GM18507 (cell line): ENCODE measurements around the gene VPS33B.
"Not testable (repeated sequence)": the region's sequence is repeated elsewhere in the genome, so short reads cannot be mapped to it uniquely, and the experiment has no call there.

ENCODE experiments used
- DNase-seq: peaks from one replicate; pipeline ENCODE4 v3.0.0; 2011; ENCODE audit warnings: low read depth; ENCODE audit not compliant: insufficient read length; ENCODE audit errors: extremely low spot score
- FAIRE-seq: peaks from 2 replicates; lab custom pipeline; 2011; peaks lifted over from hg19 to GRCh38; lab: Jason Lieb, UNC

VPS33B gene

DNA sequence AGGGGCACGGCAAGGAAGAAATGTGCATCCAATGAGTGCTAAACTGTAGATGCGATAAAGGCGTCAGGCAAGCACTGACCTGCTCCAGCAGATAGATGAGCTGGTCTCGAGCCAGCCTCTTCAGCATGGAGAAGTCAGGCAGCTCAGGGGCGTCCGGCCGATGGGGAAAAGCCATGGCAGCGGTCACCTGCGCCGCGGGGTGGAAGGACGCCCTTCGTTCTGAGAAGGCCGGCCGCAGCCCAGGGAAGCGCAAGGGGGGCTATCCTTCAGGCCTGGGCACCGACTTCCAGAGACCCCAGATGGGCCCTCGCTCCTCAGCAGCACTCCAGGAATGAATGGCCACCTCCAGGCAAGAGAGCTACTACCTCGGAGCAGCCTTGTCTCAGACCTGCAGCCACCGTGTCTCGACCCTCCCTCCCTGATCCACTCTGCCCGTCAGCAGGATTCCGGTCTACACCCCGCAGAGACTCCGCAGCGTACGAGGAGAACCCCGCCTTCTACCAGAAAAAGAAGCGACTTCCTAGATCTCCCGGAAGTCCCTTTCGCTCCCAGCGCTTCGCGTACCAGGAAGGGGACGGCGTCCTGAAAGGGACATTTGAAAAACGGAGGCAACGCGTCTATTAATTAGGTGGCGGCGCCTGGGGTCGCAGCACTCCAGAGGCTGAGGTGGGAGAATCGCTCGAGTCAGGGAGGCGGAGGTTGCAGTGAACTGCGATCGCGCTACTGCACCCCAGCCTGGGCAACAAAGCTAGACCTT lies at the start of gene VPS33B:
Gene VPS33B, minus strand, starts transcription at position 520 of the 757 bp plus-strand sequence. Its CDS starts 345 bp downstream, at position 175.
- peak; percentile 43 for DNase-seq
- peak; percentile 91 for FAIRE-seq

DNA sequence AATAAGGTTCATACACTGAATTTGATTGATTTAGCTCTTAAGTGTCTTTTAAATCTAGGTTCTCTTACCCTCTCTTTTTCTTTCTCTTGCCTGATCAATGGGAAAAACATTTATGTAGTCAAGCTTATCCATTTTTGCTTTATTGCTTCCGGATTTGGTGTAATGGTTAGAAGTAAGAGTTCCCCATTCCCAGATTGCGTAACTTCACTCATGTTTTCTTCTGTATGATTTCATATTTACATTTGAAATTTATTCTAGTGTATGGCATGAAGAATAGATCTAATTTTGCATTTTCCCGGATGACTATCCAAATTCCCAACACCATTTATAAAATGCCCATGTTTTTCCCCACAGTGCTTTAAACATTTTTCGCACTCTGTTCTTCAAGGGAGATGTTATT lies 49.8 kb upstream of the VPS33B start:
- no peak for DNase-seq
- FAIRE-seq, result no peak

DNA sequence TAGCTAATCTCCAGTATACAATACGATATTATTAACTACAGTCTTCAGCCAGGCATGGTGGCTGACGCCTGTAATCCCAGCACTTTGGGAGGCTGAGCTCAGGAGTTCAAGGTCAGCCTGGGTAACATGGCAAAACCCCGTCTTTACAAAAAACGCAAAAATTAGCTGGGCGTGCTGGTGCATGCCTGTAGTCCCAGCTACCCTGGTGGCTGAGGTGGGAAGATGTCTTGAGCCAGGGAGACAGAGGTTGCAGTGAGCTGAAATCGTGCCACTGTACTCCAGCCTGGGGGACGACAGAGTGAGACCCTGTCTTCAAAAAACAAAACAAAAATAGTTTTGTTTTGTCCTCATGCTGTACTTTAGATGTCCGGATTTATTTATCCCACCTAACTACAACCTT lies 48.5 kb upstream of the VPS33B start:
- FAIRE-seq (no peak), DNase-seq (no peak)

DNA sequence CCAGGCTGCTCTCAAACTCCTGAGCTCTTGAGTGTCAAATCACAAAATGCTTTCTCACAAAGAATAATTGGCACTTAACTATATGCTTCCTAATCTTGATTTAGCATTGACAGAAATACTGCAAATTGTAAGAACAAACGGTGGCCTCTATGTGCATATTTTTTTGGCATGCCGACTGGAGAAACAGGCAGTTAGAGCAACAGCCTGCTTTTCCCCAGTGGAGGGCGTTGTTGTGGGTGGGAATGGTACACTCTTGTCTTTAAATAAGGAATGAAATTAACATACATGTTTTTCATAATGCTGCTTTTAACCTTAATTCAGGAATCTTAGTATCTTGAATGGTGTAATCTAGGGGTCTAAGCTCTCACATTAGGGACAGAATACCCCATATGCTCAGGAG lies 46.6 kb upstream of the VPS33B start:
- no peak for DNase-seq
- no peak for FAIRE-seq

DNA sequence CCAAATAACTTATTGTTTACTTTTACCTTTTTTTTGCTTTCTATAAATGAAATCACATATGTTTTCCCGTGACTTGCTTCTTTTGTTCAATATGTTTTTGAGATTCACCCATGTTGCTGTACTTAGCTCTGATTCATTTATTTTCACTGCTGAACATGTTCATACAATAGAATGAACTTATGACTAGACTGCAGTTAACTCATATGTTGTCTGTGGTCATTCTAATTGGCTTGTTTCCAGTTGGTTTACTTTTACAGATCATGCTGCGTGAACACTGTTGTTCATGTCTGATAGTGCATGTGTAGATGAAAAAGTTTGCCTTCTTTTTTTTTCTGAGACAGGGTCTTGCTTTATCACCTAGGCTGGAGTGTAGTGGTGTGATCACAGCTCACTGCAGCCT lies 46.0 kb upstream of the VPS33B start:
- no peak for FAIRE-seq
- no peak for DNase-seq

DNA sequence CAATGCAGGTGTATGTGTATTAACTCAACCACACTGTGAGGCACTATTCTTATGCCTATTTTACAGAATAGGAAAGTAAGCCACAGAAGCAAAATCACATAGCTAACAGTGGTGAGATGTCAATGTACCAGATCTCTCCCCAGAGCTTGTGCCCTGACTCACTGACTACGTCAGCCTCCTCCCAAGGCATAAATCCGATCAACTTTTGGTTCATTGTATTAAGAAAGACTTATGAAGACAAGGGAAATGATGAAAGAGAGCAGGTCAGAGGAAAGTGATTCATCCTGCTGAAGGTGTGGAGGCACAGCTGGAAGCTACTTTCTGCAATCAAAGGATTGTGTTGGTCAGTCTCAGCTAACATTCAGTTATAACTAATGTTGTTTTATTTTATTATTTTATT lies 44.6 kb upstream of the VPS33B start:
- FAIRE-seq, result no peak
- no peak for DNase-seq

DNA sequence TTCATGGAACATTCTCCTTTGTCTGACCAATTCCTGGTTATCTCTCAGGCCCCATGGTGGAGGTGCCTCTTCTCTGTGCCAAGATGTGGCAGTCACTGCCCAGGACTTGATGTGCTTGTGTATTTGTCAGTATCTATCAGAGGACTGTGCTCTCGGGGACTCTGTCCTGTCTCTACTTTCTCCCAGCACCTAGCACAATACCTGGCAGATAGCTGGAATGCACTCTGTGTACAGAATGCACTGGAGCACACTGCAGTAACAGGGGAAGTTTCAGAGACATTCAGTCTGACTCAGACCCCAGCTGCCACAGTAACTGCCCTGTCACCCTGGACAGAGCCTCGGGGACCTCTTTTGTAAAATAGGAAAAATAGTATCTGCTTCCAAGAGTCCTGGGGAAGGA lies 43.1 kb upstream of the VPS33B start:
- FAIRE-seq, result no peak

DNA sequence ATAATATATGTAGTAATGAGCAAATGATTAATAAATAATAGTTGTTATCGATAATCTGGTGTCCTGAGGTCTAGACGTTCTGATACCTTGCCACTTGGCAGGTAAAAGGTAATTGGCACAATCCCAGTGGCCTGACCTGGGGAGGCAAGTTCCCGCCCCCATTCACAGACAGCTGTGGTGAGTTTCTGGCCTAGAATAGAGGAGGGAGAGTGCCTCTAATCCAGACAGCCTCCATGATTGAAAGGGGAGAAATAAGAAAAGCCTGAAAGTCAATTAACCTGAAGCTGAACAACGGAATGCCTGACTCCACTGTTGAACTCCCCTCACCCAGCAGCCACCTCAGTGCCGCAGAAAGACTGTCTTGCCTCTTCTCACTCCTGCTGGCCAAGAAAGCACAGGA lies 39.6 kb upstream of the VPS33B start:
- DNase-seq (no peak), FAIRE-seq (no peak)

More for the DNA sequence above, 43.1 kb upstream of the VPS33B start:
- DNase-seq, result no peak

DNA sequence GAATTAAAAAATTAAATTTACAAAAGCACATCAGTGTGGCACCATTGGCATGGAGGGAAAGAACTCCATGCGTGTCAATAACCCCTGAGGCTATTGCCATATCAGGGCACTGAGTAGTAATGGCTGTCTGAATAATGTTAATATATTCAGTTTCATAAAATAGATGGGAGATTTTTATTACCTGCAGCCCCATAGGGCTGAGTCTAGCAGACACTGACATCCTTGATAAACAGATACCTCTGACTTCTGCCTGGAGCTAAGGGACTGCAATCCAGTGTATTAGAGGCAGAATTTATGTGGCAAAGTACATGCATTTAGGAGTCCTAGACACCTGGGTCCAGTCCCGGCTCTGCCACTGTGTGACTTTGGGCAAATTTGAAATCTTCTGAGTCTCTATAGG lies 38.8 kb upstream of the VPS33B start:
- no peak for DNase-seq

DNA sequence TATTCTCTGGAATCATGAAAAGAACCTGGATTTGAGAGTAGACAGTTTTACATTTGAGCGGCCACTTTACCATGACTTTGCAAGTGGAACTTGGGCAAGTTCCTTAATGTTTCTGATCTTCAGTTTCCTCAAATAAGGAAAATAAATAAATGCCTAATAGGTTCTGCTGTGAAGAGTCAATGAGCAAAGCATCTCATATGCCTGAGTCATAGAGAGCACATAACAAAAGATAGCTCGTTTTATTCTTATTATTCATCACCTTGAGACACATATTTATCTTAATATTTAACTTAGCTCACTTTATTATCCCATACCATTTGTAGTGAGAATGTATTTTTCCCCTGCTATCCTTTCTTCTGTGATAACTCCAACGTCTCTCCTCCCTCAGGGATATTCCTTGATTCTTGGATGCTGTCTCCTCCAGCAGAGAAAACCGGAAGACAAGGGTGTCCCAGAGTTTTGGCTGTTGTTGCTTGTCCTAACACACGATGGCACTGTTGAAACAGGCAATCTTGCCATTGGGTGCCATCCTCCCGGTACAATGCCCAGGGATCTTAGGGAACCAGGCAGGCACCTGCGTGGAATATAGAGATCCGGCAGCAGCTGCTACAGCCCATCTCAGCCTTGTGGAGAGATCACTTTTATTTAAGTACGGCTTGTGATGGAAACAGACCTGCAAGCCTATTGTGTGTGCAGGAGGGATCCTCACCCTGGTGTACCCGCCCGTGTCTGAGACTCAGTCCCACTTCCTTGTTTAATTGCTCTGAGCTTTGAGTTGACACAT lies 33.3 kb upstream of the VPS33B start:
- FAIRE-seq (peak; percentile 90), DNase-seq (peak; percentile 29)

More for the DNA sequence above, 38.8 kb upstream of the VPS33B start:
- FAIRE-seq, result no peak

DNA sequence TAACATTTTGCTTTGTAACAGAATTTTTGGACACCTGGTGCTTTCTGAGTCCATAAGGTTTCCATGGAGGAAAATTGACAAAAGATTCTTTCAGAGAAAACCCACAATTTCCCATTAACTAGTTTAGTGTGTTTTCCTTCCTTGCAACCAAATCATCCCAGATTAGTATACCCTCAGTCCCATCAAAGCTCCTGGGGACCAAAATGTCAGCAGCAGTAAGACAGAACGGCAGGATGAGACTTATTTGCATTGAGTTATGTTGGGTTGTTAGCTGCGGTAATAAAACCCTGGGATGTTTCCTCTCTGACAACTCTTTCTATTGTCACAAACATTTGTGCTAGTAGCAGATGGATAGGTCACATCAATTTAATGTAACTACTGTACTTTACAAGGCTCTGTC lies 32.4 kb upstream of the VPS33B start:
- FAIRE-seq (no peak), DNase-seq (no peak)

DNA sequence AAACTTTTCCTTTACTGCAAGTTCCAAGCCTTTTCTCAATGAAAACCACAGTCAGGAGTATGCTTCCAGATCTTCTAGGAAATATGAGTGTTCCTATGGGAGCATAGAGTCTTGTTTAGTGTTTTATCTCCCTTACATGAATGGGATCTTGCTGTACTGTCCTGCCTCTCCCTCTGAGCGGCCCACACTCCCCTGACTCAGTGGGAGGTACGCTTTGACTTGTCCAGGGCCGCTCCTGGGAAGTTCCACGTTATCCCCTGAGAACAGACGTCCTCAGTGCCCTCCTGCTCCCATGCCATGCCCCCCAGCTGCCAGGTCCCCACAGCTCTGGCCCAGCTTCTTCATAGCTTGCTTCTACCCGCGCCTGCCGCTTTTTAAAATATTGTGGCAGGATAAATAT lies 28.9 kb upstream of the VPS33B start:
- DNase-seq, result no peak
- no peak for FAIRE-seq

DNA sequence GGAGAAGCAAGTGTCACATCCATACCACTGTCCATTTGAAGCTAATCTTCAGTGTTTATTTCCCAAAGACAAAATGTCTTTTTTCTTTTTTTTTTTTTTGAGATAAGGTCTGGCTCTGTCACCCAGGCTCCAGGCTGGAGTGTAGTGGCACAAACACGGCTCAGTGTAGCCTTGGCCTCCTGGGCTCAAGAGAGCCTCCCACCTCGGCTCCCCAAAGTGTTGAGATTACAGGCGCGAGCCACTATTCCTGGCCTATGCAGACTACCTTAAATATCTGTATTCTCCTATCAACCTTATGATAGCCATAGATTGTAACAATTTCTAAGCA lies 27.7 kb upstream of the VPS33B start:
- DNase-seq (no peak), FAIRE-seq (no peak)

DNA sequence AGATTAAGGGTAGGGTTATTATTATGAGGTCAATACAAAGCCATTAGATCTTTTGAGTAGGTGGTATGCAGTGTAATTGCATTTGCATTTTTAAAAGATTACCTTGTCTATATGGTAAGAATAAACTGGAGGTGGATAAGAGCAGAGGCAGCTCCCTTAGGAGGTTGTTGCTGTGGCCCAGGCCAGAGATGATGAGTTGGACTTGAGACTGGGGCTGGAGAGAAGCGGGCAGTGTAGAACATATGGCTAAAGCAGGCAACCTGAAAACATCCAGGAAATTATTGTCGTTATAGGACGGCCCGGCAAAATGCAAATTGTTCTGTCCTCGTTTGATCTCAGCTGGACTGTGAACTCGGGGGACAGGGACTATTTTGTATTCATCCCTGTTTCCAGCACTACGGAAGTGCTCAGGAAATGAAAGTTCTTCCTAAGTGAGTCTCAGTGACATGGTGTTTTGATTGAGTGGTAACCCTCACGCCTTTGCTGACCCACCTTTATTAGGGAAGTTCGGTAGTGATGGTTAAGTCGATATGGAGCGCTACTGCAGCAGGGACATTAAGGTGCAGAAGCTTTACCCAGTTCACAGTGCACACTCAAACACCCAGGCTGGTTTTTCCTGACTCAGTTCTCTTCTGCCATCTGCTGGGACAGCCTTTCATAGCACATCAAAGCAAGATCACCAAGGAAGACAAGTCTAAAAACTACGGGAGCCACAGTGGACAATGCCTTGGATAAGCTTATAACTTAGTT lies 27.2 kb upstream of the VPS33B start:
- FAIRE-seq (peak; percentile 91), DNase-seq (peak; percentile 18)

DNA sequence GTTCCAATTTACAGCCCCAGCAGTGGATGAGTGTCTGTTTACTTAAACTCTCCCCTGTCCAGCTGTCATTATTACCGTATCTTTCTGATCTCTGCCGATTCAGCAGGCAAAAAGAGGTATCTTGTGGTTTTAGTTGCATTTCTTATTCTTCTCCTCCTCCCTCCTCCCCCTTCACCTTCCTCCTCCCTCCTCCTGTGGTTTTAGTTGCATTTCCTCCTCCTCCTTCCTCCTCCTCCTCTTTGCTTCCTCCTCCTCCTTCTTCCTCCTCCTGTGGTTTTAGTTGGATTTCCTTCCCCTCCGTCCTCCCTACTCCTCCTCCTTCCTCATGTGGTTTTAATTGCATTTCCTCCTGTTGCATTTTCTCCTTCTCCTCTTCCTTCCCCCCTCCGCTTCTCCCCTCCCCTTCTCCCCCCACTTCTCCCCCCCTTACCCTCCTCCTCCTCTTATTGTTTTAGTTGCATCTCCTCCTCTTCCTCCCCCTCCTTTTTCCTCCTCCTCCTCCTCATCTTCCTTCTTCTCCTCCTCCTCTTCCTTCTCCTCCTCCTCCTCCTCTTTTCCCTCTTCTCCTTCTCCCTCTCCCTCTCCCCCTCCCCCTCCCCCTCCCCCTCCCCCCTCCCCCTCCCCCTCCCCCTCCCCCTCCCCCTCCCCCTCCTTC lies 25.3 kb upstream of the VPS33B start:
- FAIRE-seq (no peak), DNase-seq (no peak)

DNA sequence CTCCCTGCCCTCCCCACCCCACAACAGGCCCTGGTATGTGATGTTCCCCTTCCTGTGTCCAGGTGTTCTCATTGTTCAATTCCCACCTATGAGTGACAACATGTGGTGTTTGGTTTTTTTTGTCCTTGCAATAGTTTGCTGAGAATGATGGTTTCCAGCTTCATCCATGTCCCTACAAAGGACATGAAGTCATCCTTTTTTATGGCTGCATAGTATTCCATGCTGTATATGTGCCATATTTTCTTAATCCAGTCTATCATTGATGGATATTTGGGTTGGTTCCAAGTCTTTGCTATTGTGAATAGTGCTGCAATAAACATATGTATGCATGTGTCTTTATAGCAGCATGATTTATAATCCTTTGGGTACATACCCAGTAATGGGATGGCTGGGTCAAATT lies 23.7 kb upstream of the VPS33B start:
- DNase-seq, FAIRE-seq: not testable (repeated sequence)

DNA sequence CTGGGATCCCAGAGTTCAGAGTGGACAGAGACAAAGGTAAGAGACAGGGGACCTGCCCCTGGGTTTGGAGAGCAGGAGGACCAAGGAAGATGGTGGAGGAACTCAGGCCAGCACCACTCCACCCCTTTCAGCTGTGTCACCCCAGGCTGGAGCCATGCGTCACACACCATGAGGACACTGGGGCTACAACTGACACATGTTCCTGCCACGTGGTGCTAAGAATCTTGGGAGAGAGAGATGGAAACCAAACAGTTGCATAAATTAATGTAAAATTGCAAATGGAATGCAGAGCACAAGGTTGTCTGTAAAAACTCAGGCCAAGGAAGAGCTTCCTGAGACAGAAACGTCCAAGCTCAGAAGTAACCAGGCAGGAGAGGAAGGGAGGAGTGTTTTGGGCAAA lies 22.7 kb upstream of the VPS33B start:
- FAIRE-seq (no peak), DNase-seq (no peak)

DNA sequence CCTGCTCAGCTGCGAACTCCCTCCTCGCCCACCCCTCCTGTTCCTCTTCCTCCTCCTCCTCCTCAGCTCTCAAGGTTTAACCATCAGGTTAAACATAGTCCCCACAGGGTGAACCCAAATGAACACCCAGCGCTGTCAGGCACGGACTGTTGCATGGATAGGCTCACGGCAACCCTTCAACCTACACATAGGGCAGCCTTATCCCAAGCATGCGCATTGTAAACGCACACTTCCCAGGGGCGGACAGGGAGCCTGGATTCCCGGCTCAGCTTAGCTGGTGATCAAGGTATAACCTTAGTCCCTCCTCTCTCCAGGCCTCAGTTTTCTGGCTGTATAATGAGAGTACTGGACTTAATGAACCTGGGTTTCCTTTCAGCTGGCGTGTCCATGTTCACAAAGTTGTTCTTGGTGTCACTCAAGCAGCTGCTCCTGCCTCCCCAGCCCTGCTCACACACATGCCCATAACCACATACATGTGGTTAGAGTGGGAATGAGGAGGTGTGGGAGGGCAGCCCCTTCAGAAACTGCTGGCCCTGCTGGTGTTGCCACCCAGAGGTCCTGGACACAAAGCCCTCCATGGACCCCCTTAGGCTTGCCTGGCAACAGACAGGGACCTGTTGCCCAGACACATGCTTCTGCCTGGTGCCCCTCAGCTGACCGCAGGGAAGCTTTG lies 20.9 kb upstream of the VPS33B start:
- FAIRE-seq (no peak), DNase-seq (no peak)

DNA sequence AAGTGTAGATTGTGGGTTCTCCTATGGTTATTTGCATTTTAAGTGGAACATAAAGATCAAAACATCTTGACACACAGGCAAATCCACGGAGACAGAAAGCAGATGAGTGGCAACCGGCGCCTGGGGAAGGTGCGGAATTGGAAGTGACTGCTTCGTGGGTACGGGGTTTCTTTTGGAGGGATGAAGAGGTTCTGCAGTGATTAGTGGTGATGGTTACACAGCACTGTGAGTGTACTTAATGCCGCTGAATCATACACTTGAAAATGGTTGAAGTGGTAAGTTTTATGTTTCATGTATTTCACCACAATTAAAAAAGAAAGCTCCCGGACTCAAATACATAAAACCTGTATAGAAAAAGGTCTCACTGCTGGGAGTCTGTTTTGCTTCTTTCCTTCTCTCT lies 18.5 kb upstream of the VPS33B start:
- DNase-seq (no peak), FAIRE-seq (no peak)
